ENCODE measurements around the gene THY1.

- no peak for TF ChIP-seq POLR2A (IDR thresholded peaks at IDR 0.05; ENCODE audit: low read length)
- no peak for TF ChIP-seq GATA1 (IDR thresholded peaks at IDR 0.05; ENCODE audit: low read depth, low read length)
These were observed 26.1 kb downstream of the THY1 start for GRCh38 chr11:119396835-119397234.

Data from erythroblast (primary cell).